ENCODE data around the gene KCTD1.

The KCTD1 gene

GRCh38 chr18:26515643-26516487, 32.5 kb downstream of the KCTD1 start:
- TF ChIP-seq CTCF (IDR thresholded peaks at IDR 0.05; ENCODE audit: low read depth, low read length): no peak
- no peak for DNase-seq (ENCODE audit: low read depth in 2 of 2)
- no peak overlapping the region for H3K4me3 ChIP-seq (replicated peaks in 1 of 2; ENCODE audit: low read depth in 2 of 2, low read length in 2 of 2)

- TF ChIP-seq CTCF (IDR thresholded peaks at IDR 0.05; ENCODE audit: low read depth, low read length): no peak
- H3K4me3 ChIP-seq (replicated peaks in 1 of 2; ENCODE audit: low read depth in 2 of 2, low read length in 2 of 2): no peak overlapping the region
Measured at GRCh38 chr18:26511339-26512071, 36.8 kb downstream of the KCTD1 start.

GRCh38 chr18:26510337-26510736, 38.0 kb downstream of the KCTD1 start:
- H3K4me3 ChIP-seq (replicated peaks in 1 of 2; ENCODE audit: low read depth in 2 of 2, low read length in 2 of 2): no peak overlapping the region
- TF ChIP-seq CTCF (IDR thresholded peaks at IDR 0.05; ENCODE audit: low read depth, low read length): no peak
- DNase-seq (ENCODE audit: low read depth in 2 of 2): peak in 1 of 2 donors; percentile 47

More at GRCh38 chr18:26511339-26512071, 36.8 kb downstream of the KCTD1 start:
- no peak for DNase-seq (ENCODE audit: low read depth in 2 of 2)

GRCh38 chr18:26506012-26506411, 42.3 kb downstream of the KCTD1 start:
- TF ChIP-seq CTCF (IDR thresholded peaks at IDR 0.05; ENCODE audit: low read depth, low read length): no peak
- H3K4me3 ChIP-seq (replicated peaks in 1 of 2; ENCODE audit: low read depth in 2 of 2, low read length in 2 of 2): no peak overlapping the region
- no peak for DNase-seq (ENCODE audit: low read depth in 2 of 2)

- H3K4me3 ChIP-seq (replicated peaks in 1 of 2; ENCODE audit: low read depth in 2 of 2, low read length in 2 of 2): no peak overlapping the region
- no peak for TF ChIP-seq CTCF (IDR thresholded peaks at IDR 0.05; ENCODE audit: low read depth, low read length)
- DNase-seq (ENCODE audit: low read depth in 2 of 2): no peak
Measured at GRCh38 chr18:26504831-26505230, 43.5 kb downstream of the KCTD1 start.

- H3K4me3 ChIP-seq (replicated peaks in 1 of 2; ENCODE audit: low read depth in 2 of 2, low read length in 2 of 2): no peak overlapping the region
- peak; percentile 31 to 54 for DNase-seq (ENCODE audit: low read depth in 2 of 2)
- no peak for TF ChIP-seq CTCF (IDR thresholded peaks at IDR 0.05; ENCODE audit: low read depth, low read length)
Measured at GRCh38 chr18:26503382-26503781, 45.0 kb downstream of the KCTD1 start.
